SHP77 treated with DMSO at 0.1 percent for 48 hours (cell line): Measurements from ENCODE around the gene PRKAG2.

ENCODE experiments used
- DNase-seq: peaks from one replicate; lab custom pipeline; 2025; lab: John Stamatoyannopoulos, UW

PRKAG2 gene

GRCh38 chr7:151724920-151725584 is 151.9 kb downstream of the PRKAG2 start:
- DNase-seq: no peak

DNA sequence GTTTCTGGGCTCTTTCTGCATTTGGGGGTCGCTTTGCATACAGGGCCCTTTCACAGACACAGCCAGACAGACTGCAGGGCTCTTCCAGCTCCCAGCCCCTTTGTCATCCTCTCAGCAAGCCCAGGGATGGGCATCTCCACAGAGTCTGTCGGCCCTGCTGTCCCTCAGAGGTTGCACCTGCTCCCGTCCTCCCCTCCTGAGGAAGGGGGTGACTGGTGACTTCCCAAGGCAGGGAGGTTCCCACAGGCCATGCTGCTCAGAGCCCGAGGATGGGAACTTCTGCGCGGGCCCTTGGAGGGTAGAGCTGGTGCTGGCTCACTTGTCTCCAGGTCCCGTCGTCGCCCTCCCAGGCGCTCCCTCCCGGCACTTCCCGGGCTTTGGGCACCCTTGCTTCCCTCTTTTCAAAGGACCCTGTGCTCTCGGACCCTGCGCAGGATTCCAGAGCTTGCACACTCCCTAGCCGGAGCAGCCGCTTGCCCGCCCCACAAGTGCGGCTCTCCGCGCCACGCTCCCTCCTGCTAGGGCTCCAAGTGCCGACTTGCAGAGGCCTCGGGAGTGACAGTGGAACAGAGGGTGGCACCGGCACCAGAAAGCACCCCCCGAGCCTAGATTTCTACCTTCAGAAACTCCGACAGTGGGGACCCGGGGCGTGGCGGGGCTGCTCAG is 152.5 kb downstream of the PRKAG2 start:
- DNase-seq: no peak

DNA sequence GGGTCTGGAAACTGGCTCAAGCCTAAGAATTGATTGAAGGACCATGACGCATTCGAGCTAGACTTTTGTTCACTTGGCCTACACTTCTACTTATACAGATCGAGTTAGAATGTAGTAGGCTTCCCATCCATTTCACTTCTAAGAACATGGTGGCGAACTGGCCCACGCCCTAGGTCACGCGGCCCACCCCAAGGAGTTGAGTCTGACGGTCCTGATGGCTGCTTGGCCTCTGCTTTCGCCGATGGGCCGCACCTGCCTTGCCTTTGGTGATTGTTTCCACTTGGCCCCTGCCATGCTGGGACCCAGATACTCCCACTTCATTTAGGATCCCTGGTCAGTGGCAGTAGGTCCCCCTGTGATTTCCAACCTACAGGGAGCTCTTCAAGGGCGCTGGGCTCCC is 153.6 kb downstream of the PRKAG2 start:
- DNase-seq: no peak

- no peak for DNase-seq
These were observed 154.4 kb downstream of the PRKAG2 start for GRCh38 chr7:151722533-151722932.

DNA sequence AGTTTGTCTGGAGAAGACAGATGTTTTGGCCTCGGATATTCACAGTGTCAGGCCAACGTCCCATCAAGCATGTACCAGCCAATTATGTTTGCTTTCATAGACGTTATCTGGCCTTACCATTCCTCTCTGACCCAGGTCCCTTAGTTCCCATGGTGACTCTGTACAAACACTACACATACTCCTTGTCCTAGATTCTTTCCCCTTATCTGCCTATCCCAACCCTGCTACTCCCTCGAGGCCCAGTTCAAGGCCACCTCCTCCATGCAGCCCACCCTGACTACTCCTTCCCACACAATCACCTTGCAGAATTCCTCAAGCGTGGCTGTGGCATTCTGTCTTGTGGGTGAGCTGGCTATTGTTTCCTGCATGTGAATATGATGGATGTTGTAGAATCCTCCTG is 155.2 kb downstream of the PRKAG2 start:
- no peak for DNase-seq

DNA sequence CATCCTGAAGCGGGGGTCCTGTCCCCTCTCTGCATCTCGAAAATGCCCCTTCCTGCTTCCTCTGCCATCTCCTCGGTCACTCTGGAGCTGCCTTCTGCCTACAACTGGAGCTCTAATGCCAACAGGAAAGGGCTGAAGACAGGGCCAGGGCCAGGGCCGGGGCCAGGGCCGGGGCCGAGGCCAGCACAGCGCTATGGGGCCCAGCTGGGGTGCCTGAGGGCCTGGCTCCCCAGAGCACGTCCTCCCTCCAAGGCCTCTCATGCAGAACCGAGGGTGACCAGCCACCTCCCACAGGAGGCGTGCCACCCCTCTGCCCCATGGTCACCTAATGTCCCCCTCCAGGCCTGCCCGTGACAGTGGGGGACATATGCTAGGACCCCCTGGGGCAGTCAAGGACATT is 155.7 kb downstream of the PRKAG2 start:
- no peak for DNase-seq

DNA sequence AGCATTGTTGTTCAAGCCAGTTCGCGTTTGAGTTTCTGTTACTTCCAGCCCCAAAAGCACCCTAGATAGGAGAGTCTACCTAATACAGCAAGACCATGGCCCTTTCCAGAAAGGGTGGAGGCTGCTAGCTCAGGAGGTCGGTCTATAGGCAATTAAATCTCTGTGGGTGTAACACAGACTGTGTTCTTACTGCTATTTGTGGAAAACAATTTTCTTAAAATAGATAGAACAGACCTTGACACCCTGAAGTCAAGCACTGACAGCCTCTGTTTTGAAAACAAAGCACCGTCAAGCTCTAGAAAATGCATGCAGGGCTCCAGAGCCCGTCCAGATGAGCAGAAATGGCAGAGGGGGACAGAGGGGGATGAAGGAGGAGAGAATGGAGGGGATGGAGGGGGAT is 156.6 kb downstream of the PRKAG2 start:
- no peak for DNase-seq

GRCh38 chr7:151719897-151720242 is 157.0 kb downstream of the PRKAG2 start:
- no peak for DNase-seq

GRCh38 chr7:151719031-151719896 is 157.7 kb downstream of the PRKAG2 start:
- no peak for DNase-seq

DNA sequence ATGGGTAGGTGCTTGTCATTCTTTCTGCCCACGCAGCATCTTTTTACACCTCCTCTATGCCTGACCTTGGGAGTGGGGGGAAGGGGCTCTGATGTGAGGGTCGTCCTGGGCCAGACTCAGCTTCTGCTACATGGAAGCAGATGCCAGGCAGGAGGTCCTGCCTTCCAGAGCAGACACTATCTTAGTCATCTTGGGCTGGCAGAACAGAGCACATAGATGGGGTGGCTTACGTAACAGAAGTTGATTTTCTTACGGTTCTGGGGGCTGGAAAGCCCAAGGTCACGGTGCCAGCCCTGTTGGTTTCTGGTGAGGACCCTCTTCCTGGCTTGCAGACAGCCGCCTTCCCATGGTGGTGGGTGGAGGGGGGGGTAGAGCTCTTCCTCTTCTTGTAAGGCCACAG is 159.0 kb downstream of the PRKAG2 start:
- no peak for DNase-seq

DNA sequence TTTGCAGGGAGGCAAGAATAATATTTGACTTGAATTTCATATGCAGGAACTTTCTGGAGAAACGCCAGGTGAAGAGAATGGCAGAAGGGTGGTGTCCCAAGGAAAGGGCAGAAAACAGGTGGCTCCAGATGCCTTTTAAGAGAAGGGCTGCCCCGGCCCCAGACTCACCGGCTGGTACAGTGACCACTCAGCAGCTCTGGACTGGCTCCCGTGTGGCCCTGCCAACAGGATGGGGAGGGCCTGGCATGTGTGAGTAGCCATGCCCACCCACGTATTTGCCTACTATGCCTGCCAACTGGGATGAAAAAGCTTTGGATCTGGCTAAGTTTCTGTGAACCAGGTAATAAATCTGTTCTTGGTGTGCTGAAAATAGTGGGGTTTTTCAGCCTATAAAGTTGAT is 159.5 kb downstream of the PRKAG2 start:
- no peak for DNase-seq

DNA sequence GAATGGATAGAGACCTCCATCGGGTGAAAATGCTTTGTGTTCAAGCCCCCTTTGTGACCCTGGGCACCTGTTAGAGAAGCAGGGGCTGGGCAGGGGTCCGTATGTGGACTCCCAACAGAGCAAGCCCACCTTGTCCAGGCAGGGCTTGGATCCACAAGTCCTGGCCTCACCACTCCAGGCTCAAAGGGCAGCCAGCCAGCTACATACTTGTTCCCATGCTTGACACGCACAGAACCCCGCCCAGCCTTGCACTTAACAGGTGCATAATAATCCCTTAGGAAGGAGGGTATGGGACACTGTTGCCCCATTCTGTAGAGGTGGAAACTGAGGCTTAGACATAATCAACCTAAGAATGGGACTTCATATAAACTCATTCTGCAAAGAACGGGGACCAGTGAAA is 160.6 kb downstream of the PRKAG2 start:
- no peak for DNase-seq

- DNase-seq: no peak
These were observed 161.1 kb downstream of the PRKAG2 start for GRCh38 chr7:151715666-151716315.

DNA sequence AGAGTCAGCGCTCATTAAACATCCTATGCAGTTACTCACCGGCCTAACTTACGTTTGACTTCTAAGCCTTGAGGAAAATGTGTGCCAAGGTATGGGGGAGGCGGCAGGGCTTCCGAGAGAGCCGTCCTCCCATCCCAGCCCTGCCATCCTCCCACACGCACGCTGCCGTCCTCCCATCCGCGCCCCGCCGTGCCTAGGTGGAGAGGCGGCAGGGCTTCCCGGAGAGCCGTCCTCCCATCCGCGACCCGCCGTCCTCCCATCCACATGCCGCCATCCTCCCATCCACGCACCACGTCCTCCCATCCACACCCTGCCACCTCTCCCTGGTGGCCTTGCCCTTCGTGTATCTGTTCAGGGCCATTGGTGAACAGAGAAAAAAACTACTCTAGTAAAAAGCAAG is 162.7 kb downstream of the PRKAG2 start:
- DNase-seq: no peak

GRCh38 chr7:151712810-151713125 is 164.1 kb downstream of the PRKAG2 start:
- DNase-seq: no peak

DNA sequence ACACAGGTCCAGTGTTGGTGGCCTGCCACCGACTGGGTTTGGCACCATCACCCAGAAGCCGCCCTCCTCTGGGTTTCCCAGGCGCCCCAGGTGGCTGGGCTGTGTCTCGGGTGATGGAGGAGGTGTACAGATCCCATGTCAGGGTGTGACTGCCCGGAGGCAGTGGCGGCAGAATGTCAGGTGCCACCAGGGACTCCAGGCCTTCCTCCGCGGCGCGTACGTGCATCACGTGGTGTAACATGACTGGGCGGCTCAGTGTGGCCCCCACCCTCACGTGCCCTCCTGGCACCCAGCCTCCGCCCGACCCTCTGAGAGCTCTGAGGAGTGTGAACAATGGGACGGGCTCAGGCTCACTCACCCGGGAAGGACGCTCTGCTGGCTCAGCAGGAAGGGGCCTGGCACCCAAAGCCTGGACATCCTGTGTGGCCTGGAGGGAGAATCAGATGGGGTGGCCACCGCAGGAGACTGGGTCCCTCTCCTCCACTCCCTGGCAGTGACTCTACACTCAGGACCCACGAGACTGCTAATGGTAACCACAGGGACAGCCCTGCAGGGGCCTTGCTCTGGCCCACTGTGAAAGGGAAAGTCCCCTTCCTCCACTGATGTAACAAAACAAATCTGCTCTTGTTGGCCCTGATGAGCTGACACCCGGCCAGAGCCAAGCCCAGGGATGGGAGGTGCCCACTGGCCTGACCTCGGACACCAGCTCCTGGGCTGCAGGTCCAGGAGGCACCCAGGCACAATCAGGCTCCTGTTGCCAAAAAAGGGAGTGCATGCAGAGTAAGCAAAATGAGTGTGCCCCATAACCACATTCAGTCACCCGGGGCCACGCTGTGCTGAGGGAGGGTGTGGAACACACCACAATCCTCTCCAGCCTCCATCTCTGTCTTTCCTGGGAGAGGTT is 164.8 kb downstream of the PRKAG2 start:
- DNase-seq: no peak

GRCh38 chr7:151711435-151711872 is 165.5 kb downstream of the PRKAG2 start:
- no peak for DNase-seq

- DNase-seq: no peak
These were observed 166.1 kb downstream of the PRKAG2 start for GRCh38 chr7:151710646-151711434.

- DNase-seq: no peak
These were observed 166.7 kb downstream of the PRKAG2 start for GRCh38 chr7:151710121-151710640.
